Psoas muscle (tissue), 8 donors: ENCODE data around the gene CRKL. TPM values are rescaled to one million over a fixed set of nuclear protein-coding genes. Genes with fewer than 3 reads are reported as not detected.

Experiments used
- ATAC-seq, 4 donors: fragments of 200-7000 bp; cut with Tn5 transposase; one replicate each; pipeline ENCODE4 v1.9.1; 2020; ENCODE audit warnings: moderate library complexity in 3 of 4, mild to moderate bottlenecking in 2 of 4
- DNase-seq, 2 donors: peaks; one replicate each; pipeline ENCODE4 v3.0.0-alpha.2; 2020
- H3K27ac ChIP-seq: fragments of 200-600 bp; one replicate; pipeline ENCODE4 v1.8.0; 2022
- H3K27me3 ChIP-seq, 3 donors: fragments of 200-600 bp in 1 of 3; one replicate each; pipeline versions ENCODE4 v1.6.1 to v1.8.0; 2013 to 2022; ENCODE audit warnings: low read length in 2 of 3, mild to moderate bottlenecking in 2 of 3, moderate library complexity in 1 of 3; ENCODE audit not compliant: insufficient read depth in 3 of 3
- H3K36me3 ChIP-seq, 2 donors: fragments of 200-600 bp in 1 of 2; one replicate each; pipeline versions ENCODE4 v1.6.1 to v1.8.0; 2013 to 2022; ENCODE audit warnings: low read depth in 1 of 2, mild to moderate bottlenecking in 1 of 2, moderate library complexity in 1 of 2; ENCODE audit not compliant: insufficient read depth in 1 of 2
- H3K4me1 ChIP-seq: fragments of 200-600 bp; one replicate; pipeline ENCODE4 v1.8.0; 2022
- H3K4me3 ChIP-seq: fragments of 200-600 bp; one replicate; pipeline ENCODE4 v1.8.0; 2022; ENCODE audit warnings: mild to moderate bottlenecking
- H3K9me3 ChIP-seq: fragments of 200-600 bp; one replicate; pipeline ENCODE4 v1.8.0; 2022
- WGBS, 3 donors: extraction: QIAGEN DNeasy Blood & Tissue Kit; methylation state at CpG; one replicate each; pipeline versions ENCODE4 v1.1.6 to v1.1.7; 2013; 5-methylcytosine and 5-hydroxymethylcytosine counted together
- intact Hi-C, 2 donors: fragments of 100-400 bp; cut with DNase I; formaldehyde crosslinking; loops; one replicate each; pipeline versions ENCODE4 v1.11.0 to v1.14.2; 2022
- polyA plus RNA-seq, 3 donors: library from polyadenylated mRNA; stranded (reverse); fragments of 200-250 nt; gene quantifications; one replicate each; pipeline ENCODE4 v1.2.3, GENCODE V29; 2013
- total RNA-seq, 4 donors: library from RNA; stranded (reverse); fragmentation: NEBNext Ultra II Directional in 2 of 4; extraction: Animal tissue kit (Norgen Biotek cat#: 25700) in 2 of 4; gene quantifications; one replicate each; pipeline versions ENCODE4 v1.2.1 to v1.2.4, GENCODE V29; 2021 to 2023
- TF ChIP-seq, protein P1 (sequence below): fragments of 200-600 bp; IDR thresholded peaks from one replicate; pipeline ENCODE4 v1.8.0; 2022; ENCODE audit warnings: antibody characterized with exemption
- donor health status: healthy with polysubstance abuse.
- donor health status: DM: no; HTN: no; CAD: no; lungs with moderate emphysema.
- donor health status: Bipolar disorder and iron deficiency.
- donor health status: healthy.
- donor health status: DM: yes; HTN: yes; CAD: no.
- donor health status: DM: no; HTN: no; CAD: no.
- donor health status: DM: no; HTN: no; CAD: no.
- donor health status: DM: yes; HTN: yes; CAD: no.

Gene CRKL
- total and polyA plus RNA-seq, 7 donors: 29.7 to 94.7 (median 68.9) TPM

- no peaks in the 10 kb centered on the region for H3K9me3 ChIP-seq
- no peaks in the 10 kb centered on the region for H3K27me3 ChIP-seq
- H3K36me3 ChIP-seq: peaks cover 0 to 15% of the 10 kb centered on the region in 2 donors
- TF ChIP-seq, protein P1, sequence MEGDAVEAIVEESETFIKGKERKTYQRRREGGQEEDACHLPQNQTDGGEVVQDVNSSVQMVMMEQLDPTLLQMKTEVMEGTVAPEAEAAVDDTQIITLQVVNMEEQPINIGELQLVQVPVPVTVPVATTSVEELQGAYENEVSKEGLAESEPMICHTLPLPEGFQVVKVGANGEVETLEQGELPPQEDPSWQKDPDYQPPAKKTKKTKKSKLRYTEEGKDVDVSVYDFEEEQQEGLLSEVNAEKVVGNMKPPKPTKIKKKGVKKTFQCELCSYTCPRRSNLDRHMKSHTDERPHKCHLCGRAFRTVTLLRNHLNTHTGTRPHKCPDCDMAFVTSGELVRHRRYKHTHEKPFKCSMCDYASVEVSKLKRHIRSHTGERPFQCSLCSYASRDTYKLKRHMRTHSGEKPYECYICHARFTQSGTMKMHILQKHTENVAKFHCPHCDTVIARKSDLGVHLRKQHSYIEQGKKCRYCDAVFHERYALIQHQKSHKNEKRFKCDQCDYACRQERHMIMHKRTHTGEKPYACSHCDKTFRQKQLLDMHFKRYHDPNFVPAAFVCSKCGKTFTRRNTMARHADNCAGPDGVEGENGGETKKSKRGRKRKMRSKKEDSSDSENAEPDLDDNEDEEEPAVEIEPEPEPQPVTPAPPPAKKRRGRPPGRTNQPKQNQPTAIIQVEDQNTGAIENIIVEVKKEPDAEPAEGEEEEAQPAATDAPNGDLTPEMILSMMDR: no peak
- DNase-seq (no peak), ATAC-seq (no peak)
- no peak overlapping the region for H3K27ac ChIP-seq
- 31 to 40% (median 34%) methylated on average over 13 of the region's 13 CpGs for WGBS, 3 donors
- intact Hi-C loops: loop anchor here (2.0 to 10.0 kb wide), 3 partner anchors 55 to 95 kb away; partner anchors contain the start of gene LRRC74B (in 1 of the 2)
- peak overlapping the region; percentile 48 for H3K4me3 ChIP-seq
- H3K4me1 ChIP-seq: peaks cover 27% of the 10 kb centered on the region
Measured at GRCh38 chr22:20979940-20980453, 62.8 kb downstream of the CRKL start.

DNA sequence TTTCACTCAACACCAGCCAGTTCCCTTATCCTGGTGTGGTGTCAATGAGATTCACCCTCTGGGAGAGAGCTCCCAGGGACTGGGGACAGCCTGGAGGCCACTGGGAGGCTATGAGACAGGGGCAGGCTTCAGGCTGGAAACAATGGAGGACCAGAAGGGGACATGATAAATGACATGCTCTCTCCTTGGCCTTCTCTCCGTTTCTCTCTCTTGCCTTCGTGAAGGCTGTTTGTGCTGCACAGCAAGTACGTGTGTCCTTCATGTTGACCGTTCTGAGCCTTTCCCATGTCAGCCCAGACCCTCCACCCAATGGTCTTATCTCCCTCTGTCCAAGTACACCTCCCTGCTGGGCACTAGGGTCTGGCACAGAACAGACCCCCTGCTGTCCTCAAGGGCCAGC is 63.3 kb downstream of the CRKL start:
- 75 to 80% (median 79%) methylated on average over 4 of the region's 4 CpGs for WGBS, 3 donors
- Histone ChIP-seq H3K9me3 (no peaks in the 10 kb centered on the region), H3K27me3 (no peaks in the 10 kb centered on the region), H3K4me3 (peak overlapping the region; percentile 85), H3K27ac (peak overlapping the region; percentile 95), H3K4me1 (peaks cover 27% of the 10 kb centered on the region), H3K36me3 (peaks cover 0 to 21% of the 10 kb centered on the region in 2 donors)
- intact Hi-C loops: loop anchor here (2.0 to 10.0 kb wide), 3 partner anchors 56 to 96 kb away; partner anchors contain the start of gene LRRC74B (in 1 of the 2)
- TF ChIP-seq, protein P1: no peak
- no peak for ATAC-seq
- no peak for DNase-seq

- no peaks in the 10 kb centered on the region for H3K9me3 ChIP-seq
- H3K4me1 ChIP-seq: peaks cover 27% of the 10 kb centered on the region
- H3K36me3 ChIP-seq: peaks cover 0 to 27% of the 10 kb centered on the region in 2 donors
- TF ChIP-seq, protein P1: no peak
- ATAC-seq: no peak
- H3K4me3 ChIP-seq: peak overlapping the region; percentile 85
- 42 to 49% (median 48%) methylated on average over 10 of the region's 10 CpGs for WGBS, 3 donors
- DNase-seq: no peak
- intact Hi-C loops: loop anchor here (2.0 to 10.0 kb wide), 3 partner anchors 56 to 96 kb away; partner anchors contain the start of gene LRRC74B (in 1 of the 2)
- no peaks in the 10 kb centered on the region for H3K27me3 ChIP-seq
- H3K27ac ChIP-seq: peak overlapping the region; percentile 95
Measured at GRCh38 chr22:20980938-20981722, 63.9 kb downstream of the CRKL start.

DNA sequence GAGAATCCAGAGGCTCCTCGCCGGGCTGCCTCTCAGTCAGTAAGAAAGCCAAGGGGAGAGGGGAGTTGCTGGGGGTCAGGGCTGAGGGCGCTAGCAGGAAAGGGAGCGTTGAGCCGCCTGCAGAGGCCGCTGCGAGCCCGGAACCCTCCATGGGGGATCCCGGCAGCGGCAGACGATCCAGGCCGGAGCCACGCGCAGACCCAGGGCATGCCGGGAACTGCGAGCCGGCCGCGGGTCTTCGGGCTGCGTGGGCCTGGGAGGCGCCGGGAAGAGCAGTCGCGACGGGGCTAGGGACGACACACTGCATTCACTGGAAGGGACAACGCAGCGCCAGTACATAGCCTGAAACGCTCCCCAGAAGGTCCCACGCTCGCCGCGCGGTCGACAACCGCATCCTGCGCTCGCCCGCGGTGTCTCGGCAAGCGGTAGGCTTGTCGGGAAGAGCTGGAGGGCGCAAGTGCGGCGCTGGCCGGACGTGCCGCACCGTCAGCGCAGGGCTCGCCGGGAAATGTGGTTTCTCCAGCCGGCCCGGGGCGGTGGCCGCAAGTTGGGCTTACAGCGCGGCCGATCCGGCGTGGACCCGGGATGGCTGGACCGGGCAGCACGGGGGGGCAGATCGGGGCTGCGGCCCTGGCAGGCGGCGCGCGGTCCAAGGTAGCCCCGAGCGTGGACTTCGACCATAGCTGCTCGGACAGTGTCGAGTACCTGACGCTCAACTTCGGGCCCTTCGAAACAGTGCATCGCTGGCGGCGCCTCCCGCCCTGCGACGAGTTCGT is 64.8 kb downstream of the CRKL start, which contains the start of gene LZTR1:
LZTR1 (plus strand) TSS at position 511 of the 776 bp plus-strand sequence; CDS start at position 586, 75 bp downstream.
- Histone ChIP-seq H3K36me3 (peaks cover 0 to 35% of the 10 kb centered on the region in 2 donors), H3K27me3 (no peaks in the 10 kb centered on the region), H3K4me1 (peaks cover 27% of the 10 kb centered on the region), H3K4me3 (peak within 1 kb of the TSS; percentile 85), H3K9me3 (no peaks in the 10 kb centered on the region), H3K27ac (peak within 1 kb of the TSS; percentile 95)
- WGBS, 3 donors: 0 to 1% (median 0%) methylated on average over 63 to 87 of the region's 87 CpGs
- TF ChIP-seq, protein P1: peak; percentile 57
- intact Hi-C loops: loop anchor here (2.0 to 10.0 kb wide), 3 partner anchors 57 to 97 kb away; partner anchors contain the start of gene LRRC74B (in 1 of the 2)
- DNase-seq: peak; percentile 86 to 91
- ATAC-seq: peak; percentile 88 to 95 (median 92)
